Measurements from ENCODE around the gene BANF1. TPM values are rescaled to one million over a fixed set of nuclear protein-coding genes. Genes with fewer than 3 reads are reported as not detected.

The BANF1 gene
- total and polyA plus RNA-seq, 2 of the 13 experiments (the other 11 are each of a cell fraction or from before 2014, with no cell fraction given) = 40.5 to 86.5 TPM

GRCh38 chr11:65977621-65978390, 24.5 kb upstream of the BANF1 start:
- FAIRE-seq = no peak
- no peak overlapping the region for H2AFZ ChIP-seq (ENCODE audit: low read length)
- in situ Hi-C loops (cut with HindIII; ENCODE audit: extremely low pct_ligation_motif_present, low pct_unique_long_range_greater_than_20kb) (no loop called here), intact Hi-C loops (cut with micrococcal nuclease; ENCODE audit: unreplicated experiment) (no loop called here)
- H3K4me3 ChIP-seq (replicated peaks in 1 of 3; ENCODE audit: insufficient read depth in 1 of 3, low read depth in 2 of 3, low read length in 3 of 3) = no peak overlapping the region
- no peaks in the 10 kb centered on the region for H3K79me2 ChIP-seq (ENCODE audit: insufficient read depth, low read length)
- ATAC-seq = no peak
- H4K20me1 ChIP-seq (ENCODE audit: insufficient read depth, low read length) = no peaks in the 10 kb centered on the region
- H3K9ac ChIP-seq (ENCODE audit: insufficient read depth, low read depth, low read length) = no peak overlapping the region
- CTCF ChIA-PET (ENCODE audit: low intra/inter-chr PET ratio, low total read pairs) = no interaction called here
- no peak overlapping the region for H3K27ac ChIP-seq (ENCODE audit: extremely low read length, insufficient read depth, low read length)
- WGBS (ENCODE audit: low lambda C conversion rate) = 95% methylated on average over 24 of the region's 29 CpGs
- no TSS peak for BruUV-seq (replicated peaks)
- no peaks in the 10 kb centered on the region; a peak in 1 of 5 replicates for H3K27me3 ChIP-seq (ENCODE audit: control insufficient read depth in 1 of 2, insufficient read depth in 2 of 2, low read length in 2 of 2)
- no peak overlapping the region for H3K4me2 ChIP-seq (ENCODE audit: low read depth, low read length)
- DNase-seq (ENCODE audit: low spot score) = no peak
- no peaks in the 10 kb centered on the region for H3K9me3 ChIP-seq (ENCODE audit: low read length)
- H3K36me3 ChIP-seq (replicated peaks in 1 of 2; ENCODE audit: control insufficient read depth in 1 of 2, insufficient read depth in 2 of 2, low read length in 2 of 2) = peaks cover 5 to 24% of the 10 kb centered on the region in 2 experiments
- no peak for TF ChIP-seq ZNF557 (CRISPR knock-in tag; IDR thresholded peaks at IDR 0.05)
- no peak for TF ChIP-seq ZNF343 (CRISPR knock-in tag; IDR thresholded peaks at IDR 0.05)
- TF ChIP-seq ZNF234 (CRISPR knock-in tag; conservative IDR thresholded peaks at IDR 0.05) = no peak
- TF ChIP-seq NR0B2 (CRISPR knock-in tag; IDR thresholded peaks at IDR 0.05) = no peak
- no peak for TF ChIP-seq IKZF1 (IDR thresholded peaks at IDR 0.05)
- TF ChIP-seq ZNF766 (CRISPR knock-in tag; IDR thresholded peaks at IDR 0.05; ENCODE audit: borderline replicate concordance) = no peak
- TF ChIP-seq TFE3 (CRISPR knock-in tag; IDR thresholded peaks at IDR 0.05) = no peak
- TF ChIP-seq ZNF746 (CRISPR knock-in tag; IDR thresholded peaks at IDR 0.05) = no peak
- no peak for TF ChIP-seq ZNF446 (CRISPR knock-in tag; IDR thresholded peaks at IDR 0.05)
- TF ChIP-seq PHF20 (CRISPR knock-in tag; IDR thresholded peaks at IDR 0.05) = no peak
- TF ChIP-seq ZNF709 (CRISPR knock-in tag; IDR thresholded peaks at IDR 0.05) = no peak
- no peak for TF ChIP-seq JARID2 (CRISPR knock-in tag; IDR thresholded peaks at IDR 0.05; ENCODE audit: insufficient replicate concordance)
- no peak for TF ChIP-seq GZF1 (CRISPR knock-in tag; IDR thresholded peaks at IDR 0.05)
- TF ChIP-seq NR2F6 (IDR thresholded peaks at IDR 0.05) = no peak
- no peak for TF ChIP-seq NR2F6 (CRISPR knock-in tag; IDR thresholded peaks at IDR 0.05)
- POLR2A ChIA-PET = no interaction called here
- H3K4me1 ChIP-seq (ENCODE audit: insufficient read depth, low read length) = no peaks in the 10 kb centered on the region

All from HepG2 (cell line).